Neural cell (in vitro differentiated cells): ENCODE measurements around the gene GRIK2.

Experiments used
- CTCF ChIP-seq: fragments of 450-650 bp; IDR thresholded peaks from 2 replicates; pipeline ENCODE4 v1.5.1; 2014; ENCODE audit warnings: antibody characterized with exemption, mild to moderate bottlenecking, moderate library complexity; ENCODE audit not compliant: poor library complexity, severe bottlenecking
- EP300 ChIP-seq: fragments of 450-650 bp; conservative IDR thresholded peaks from 2 replicates; pipeline ENCODE4 v1.6.1; 2014; ENCODE audit warnings: antibody characterized with exemption, mild to moderate bottlenecking, moderate library complexity; ENCODE audit not compliant: poor library complexity, severe bottlenecking
- EZH2 ChIP-seq: fragments of 200-600, 300-800 bp; shearing (Covaris generic), sonication (generic); IDR thresholded peaks from 2 replicates; pipeline ENCODE4 v1.6.1; 2014; ENCODE audit warnings: antibody characterized with exemption, low read length, borderline replicate concordance, mild to moderate bottlenecking; ENCODE audit not compliant: insufficient read depth, poor library complexity, severe bottlenecking
- POLR2AphosphoS5 ChIP-seq: IDR thresholded peaks from 2 replicates; pipeline ENCODE4 v1.6.1; 2012
- TAF1 ChIP-seq: IDR thresholded peaks from 2 replicates; pipeline ENCODE4 v1.6.1; 2012; ENCODE audit warnings: low read depth
- TF ChIP-seq, protein P1 (sequence below): IDR thresholded peaks from 2 replicates; pipeline ENCODE4 v1.6.1; 2012; ENCODE audit warnings: borderline replicate concordance

- TF ChIP-seq, protein P1, sequence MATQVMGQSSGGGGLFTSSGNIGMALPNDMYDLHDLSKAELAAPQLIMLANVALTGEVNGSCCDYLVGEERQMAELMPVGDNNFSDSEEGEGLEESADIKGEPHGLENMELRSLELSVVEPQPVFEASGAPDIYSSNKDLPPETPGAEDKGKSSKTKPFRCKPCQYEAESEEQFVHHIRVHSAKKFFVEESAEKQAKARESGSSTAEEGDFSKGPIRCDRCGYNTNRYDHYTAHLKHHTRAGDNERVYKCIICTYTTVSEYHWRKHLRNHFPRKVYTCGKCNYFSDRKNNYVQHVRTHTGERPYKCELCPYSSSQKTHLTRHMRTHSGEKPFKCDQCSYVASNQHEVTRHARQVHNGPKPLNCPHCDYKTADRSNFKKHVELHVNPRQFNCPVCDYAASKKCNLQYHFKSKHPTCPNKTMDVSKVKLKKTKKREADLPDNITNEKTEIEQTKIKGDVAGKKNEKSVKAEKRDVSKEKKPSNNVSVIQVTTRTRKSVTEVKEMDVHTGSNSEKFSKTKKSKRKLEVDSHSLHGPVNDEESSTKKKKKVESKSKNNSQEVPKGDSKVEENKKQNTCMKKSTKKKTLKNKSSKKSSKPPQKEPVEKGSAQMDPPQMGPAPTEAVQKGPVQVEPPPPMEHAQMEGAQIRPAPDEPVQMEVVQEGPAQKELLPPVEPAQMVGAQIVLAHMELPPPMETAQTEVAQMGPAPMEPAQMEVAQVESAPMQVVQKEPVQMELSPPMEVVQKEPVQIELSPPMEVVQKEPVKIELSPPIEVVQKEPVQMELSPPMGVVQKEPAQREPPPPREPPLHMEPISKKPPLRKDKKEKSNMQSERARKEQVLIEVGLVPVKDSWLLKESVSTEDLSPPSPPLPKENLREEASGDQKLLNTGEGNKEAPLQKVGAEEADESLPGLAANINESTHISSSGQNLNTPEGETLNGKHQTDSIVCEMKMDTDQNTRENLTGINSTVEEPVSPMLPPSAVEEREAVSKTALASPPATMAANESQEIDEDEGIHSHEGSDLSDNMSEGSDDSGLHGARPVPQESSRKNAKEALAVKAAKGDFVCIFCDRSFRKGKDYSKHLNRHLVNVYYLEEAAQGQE = no peak
- no peak for TF ChIP-seq POLR2AphosphoS5
- TF ChIP-seq CTCF = no peak
- TF ChIP-seq EZH2 = no peak
- no peak for TF ChIP-seq TAF1
- no peak for TF ChIP-seq EP300
Measured at GRCh38 chr6:101668496-101669030, 275.1 kb downstream of the GRIK2 start.
